HUES48 (cell line): ENCODE measurements around the gene PLAC1.

ENCODE experiments used
- H3K27ac ChIP-seq: one replicate; pipeline ENCODE4 v1.7.0; 2013; ENCODE audit warnings: low read depth, low read length, inconsistent platforms
- H3K27me3 ChIP-seq: 2 replicates; pipeline ENCODE4 v1.6.1; 2013; ENCODE audit warnings: mild to moderate bottlenecking, low read length; ENCODE audit not compliant: control insufficient read depth, insufficient read depth
- H3K36me3 ChIP-seq: 2 replicates; pipeline ENCODE4 v1.6.1; 2013; ENCODE audit warnings: low read length; ENCODE audit not compliant: control insufficient read depth, insufficient read depth
- H3K4me1 ChIP-seq: 2 replicates; pipeline ENCODE4 v1.6.1; 2013; ENCODE audit warnings: mild to moderate bottlenecking, low read length; ENCODE audit not compliant: control insufficient read depth, insufficient read depth
- H3K4me3 ChIP-seq: 2 replicates; pipeline ENCODE4 v1.5.1; 2013; ENCODE audit warnings: mild to moderate bottlenecking, low read depth, low read length
- H3K9ac ChIP-seq: 2 replicates; pipeline ENCODE4 v1.6.1; 2013; ENCODE audit warnings: mild to moderate bottlenecking, low read depth, low read length, moderate library complexity
- H3K9me3 ChIP-seq: 2 replicates; pipeline ENCODE4 v1.6.1; 2013; ENCODE audit warnings: low read length; ENCODE audit not compliant: control insufficient read depth, insufficient read depth

The PLAC1 gene

DNA sequence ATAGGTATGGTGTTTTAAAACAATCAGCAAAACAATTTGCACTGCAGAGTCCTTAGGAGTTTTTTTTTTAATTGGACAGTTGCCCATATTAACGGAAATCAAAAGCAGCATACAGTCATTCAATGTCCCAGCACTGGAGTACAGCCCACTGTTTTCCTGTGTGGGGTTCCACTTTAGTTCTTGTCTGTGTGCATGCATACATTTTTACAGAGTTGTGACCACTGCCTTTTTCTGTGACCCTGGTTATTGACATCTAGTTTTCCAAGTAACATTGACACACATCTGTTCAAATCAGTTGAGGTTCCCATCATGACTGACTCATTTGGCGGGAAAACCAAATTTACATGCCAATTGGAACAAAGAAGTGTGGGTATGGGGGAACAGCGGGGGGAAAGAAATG, 115.0 kb downstream of the PLAC1 start:
- Histone ChIP-seq H3K9me3 (no peaks in the 10 kb centered on the region), H3K36me3 (no peaks in the 10 kb centered on the region), H3K9ac (0 out of 2 replicates have a peak overlapping the region, but pooled peaks have one; percentile 12), H3K4me3 (0 out of 2 replicates have a peak overlapping the region, but pooled peaks have one; percentile 13), H3K27me3 (peaks cover 44% of the 10 kb centered on the region), H3K27ac (peak overlapping the region; percentile 66), H3K4me1 (peaks cover 58% of the 10 kb centered on the region)

DNA sequence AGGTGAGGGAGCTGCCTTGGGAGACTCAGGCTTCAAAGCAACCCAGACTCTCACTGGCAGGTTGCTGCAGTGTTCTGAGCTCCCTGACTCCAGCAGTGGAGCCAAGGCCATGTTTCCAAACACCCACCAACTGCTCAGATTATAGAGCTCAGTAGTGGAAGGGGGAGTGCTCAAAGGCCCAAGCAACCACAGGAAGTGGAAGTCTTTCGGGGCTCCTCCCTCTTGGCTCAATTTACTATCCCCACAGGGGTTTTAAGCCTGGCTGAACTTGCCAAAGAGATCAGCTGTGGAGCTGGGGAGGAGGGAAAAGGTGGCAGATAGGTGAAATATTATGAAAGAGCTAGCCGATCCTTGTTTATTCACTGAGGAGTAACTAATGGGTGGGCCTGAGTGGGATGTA, 115.8 kb downstream of the PLAC1 start:
- H3K9ac ChIP-seq: no peak overlapping the region

DNA sequence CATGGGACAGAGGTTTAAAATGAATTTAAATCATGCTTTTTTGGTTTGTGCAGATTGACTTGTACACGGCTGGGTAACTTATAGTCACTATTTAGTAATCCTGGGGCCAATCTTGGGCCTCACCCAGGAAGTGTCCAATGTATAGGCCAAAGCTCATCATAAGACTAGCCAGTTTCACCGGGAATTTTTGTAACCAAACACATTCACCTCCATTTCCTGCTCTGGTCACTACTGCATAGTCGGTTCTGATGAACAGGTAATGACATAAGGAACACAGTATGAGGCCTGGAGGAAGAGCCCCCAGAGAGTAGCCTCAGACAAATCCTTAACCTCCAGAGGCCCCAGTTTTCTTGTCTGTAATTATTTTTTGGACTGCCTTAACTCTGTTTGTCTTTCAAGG, 116.4 kb downstream of the PLAC1 start:
- Histone ChIP-seq H3K27me3 (peaks cover 30% of the 10 kb centered on the region), H3K9ac (no peak overlapping the region), H3K4me3 (no peak overlapping the region), H3K36me3 (no peaks in the 10 kb centered on the region), H3K4me1 (peaks cover 50% of the 10 kb centered on the region), H3K27ac (no peak overlapping the region), H3K9me3 (no peaks in the 10 kb centered on the region)

More for the DNA sequence above, 115.8 kb downstream of the PLAC1 start:
- Histone ChIP-seq H3K27me3 (peaks cover 36% of the 10 kb centered on the region), H3K36me3 (no peaks in the 10 kb centered on the region), H3K4me1 (peaks cover 50% of the 10 kb centered on the region), H3K9me3 (no peaks in the 10 kb centered on the region), H3K27ac (peak overlapping the region; percentile 21), H3K4me3 (no peak overlapping the region)

DNA sequence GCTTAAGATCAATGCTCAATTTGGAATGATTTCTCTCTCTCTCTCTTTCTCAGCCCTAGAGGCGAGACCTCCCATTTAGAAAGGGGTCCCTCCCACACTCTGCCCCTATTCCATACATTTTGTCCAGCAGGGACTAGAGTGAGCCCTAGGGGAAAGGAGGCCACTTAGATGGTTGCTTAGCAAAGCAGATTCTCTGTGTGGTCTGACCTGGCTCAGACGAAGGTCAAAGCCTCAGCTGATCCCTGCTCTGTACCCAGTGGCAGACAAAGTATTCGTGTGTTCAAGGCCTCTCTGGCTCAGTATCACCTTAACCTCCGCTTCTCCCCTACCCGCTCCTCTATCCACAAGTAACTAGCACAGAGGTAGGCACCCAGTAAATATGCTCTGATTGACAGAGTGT, 120.0 kb downstream of the PLAC1 start:
- Histone ChIP-seq H3K27ac (no peak overlapping the region), H3K36me3 (no peaks in the 10 kb centered on the region)

DNA sequence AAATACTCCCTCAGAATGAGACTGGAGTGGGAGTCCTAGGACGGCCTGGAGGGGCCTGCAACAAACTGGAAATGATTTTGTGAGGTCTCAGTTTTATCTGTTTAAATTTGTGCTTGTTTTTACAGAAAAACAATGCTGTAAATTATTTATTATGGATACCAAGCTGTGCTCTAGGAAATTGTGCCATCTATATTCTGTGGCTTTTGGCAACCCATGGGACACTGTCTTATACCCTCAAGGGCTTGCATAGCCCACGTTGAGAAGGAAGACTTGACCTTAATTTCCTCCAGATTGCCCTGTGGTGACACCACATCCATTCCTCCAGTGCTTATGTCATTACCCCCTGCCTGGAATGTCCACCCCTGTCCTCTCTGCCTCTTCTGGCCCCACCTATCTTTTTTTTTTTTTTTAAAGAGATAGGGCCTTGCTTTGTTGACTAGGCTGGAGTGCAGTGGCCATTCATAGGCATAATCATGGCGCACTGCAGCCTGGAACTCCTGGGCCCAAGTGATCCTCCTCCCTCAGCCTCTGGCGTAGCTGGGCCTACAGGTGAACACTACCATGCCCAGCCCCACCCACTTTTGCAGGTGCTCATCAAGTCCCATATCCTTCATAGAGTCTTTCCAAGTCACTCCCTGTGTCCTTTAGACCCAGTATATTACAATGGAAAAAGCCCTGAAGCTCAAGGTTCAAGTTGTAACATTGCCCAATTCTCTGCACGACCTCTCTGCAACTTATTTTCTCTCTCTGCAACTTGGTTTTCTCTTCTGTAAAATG, 120.9 kb downstream of the PLAC1 start:
- peaks cover 17% of the 10 kb centered on the region for H3K27me3 ChIP-seq
- no peak overlapping the region for H3K9ac ChIP-seq
- H3K4me3 ChIP-seq: no peak overlapping the region
- H3K27ac ChIP-seq: peak overlapping the region; percentile 67
- H3K9me3 ChIP-seq: no peaks in the 10 kb centered on the region
- H3K36me3 ChIP-seq: no peaks in the 10 kb centered on the region
- peaks cover 27% of the 10 kb centered on the region for H3K4me1 ChIP-seq

More for the DNA sequence above, 120.0 kb downstream of the PLAC1 start:
- Histone ChIP-seq H3K4me3 (no peak overlapping the region), H3K9me3 (no peaks in the 10 kb centered on the region), H3K4me1 (peaks cover 30% of the 10 kb centered on the region), H3K27me3 (peaks cover 16% of the 10 kb centered on the region), H3K9ac (no peak overlapping the region)

- H3K36me3 ChIP-seq: no peaks in the 10 kb centered on the region
- no peak overlapping the region for H3K9ac ChIP-seq
- no peak overlapping the region for H3K4me3 ChIP-seq
- no peak overlapping the region for H3K27ac ChIP-seq
- no peaks in the 10 kb centered on the region for H3K9me3 ChIP-seq
- H3K4me1 ChIP-seq: peaks cover 30% of the 10 kb centered on the region
- H3K27me3 ChIP-seq: peaks cover 27% of the 10 kb centered on the region
These were observed 124.3 kb downstream of the PLAC1 start for GRCh38 chrX:134533952-134534351.

DNA sequence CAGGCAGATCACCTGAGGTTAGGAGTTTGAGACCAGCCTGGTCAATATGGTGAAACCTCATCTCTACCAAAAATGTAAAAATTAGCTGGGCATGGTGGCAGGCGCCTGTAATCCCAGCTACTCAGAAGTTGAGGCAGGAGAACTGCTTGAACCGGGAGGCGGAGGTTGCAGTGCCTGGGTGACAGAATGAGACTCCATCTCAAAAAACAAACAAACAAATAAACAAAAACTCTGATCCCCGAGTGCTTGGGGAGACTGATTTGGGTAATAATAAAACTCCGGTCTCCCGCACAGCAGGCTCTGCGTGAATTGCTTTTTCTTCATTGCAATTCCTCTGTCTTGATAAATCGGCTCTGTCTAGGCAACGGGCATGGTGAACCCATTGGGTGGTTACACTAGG, 124.9 kb downstream of the PLAC1 start:
- H3K4me3 ChIP-seq: no peak overlapping the region
- no peak overlapping the region for H3K9ac ChIP-seq
- no peaks in the 10 kb centered on the region for H3K9me3 ChIP-seq
- peaks cover 33% of the 10 kb centered on the region for H3K4me1 ChIP-seq
- peaks cover 27% of the 10 kb centered on the region for H3K27me3 ChIP-seq
- H3K36me3 ChIP-seq: no peaks in the 10 kb centered on the region
- H3K27ac ChIP-seq: no peak overlapping the region

- no peaks in the 10 kb centered on the region for H3K36me3 ChIP-seq
- H3K27ac ChIP-seq: no peak overlapping the region
- H3K27me3 ChIP-seq: peaks cover 27% of the 10 kb centered on the region
- H3K4me1 ChIP-seq: peaks cover 26% of the 10 kb centered on the region
- no peak overlapping the region for H3K4me3 ChIP-seq
- H3K9me3 ChIP-seq: no peaks in the 10 kb centered on the region
- no peak overlapping the region for H3K9ac ChIP-seq
These were observed 127.4 kb downstream of the PLAC1 start for GRCh38 chrX:134530845-134531244.

DNA sequence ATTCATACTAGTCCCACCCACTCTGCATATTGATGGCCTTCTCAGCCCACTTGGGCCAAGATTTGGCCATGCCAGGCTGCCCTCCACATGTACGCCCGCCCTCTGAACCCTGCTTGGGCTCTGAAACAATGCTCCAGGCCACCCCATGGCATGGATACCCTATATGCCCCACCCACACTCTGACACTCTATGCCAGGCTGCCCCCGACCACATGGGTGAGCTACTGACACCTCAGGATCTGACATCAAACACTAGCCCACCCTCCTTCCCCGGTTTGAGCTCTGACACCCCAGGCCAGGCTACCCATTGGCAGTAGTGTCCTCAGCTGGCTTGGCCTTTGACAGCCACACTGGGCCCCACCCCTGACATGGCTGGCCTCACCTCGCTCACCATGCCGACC, 128.8 kb downstream of the PLAC1 start:
- peaks cover 19% of the 10 kb centered on the region for H3K27me3 ChIP-seq
- H3K4me1 ChIP-seq: peaks cover 26% of the 10 kb centered on the region
- no peak overlapping the region for H3K9ac ChIP-seq
- no peak overlapping the region for H3K4me3 ChIP-seq
- H3K36me3 ChIP-seq: no peaks in the 10 kb centered on the region
- H3K27ac ChIP-seq: no peak overlapping the region
- no peaks in the 10 kb centered on the region for H3K9me3 ChIP-seq

GRCh38 chrX:134528960-134529359, 129.3 kb downstream of the PLAC1 start:
- H3K36me3 ChIP-seq: no peaks in the 10 kb centered on the region
- H3K9ac ChIP-seq: no peak overlapping the region
- H3K27me3 ChIP-seq: peaks cover 14% of the 10 kb centered on the region
- no peak overlapping the region for H3K27ac ChIP-seq
- no peak overlapping the region for H3K4me3 ChIP-seq
- peaks cover 23% of the 10 kb centered on the region for H3K4me1 ChIP-seq
- H3K9me3 ChIP-seq: no peaks in the 10 kb centered on the region

- Histone ChIP-seq H3K4me3 (no peak overlapping the region), H3K36me3 (no peaks in the 10 kb centered on the region), H3K27me3 (peaks cover under 1% of the 10 kb centered on the region), H3K4me1 (peaks cover 6% of the 10 kb centered on the region), H3K9ac (no peak overlapping the region), H3K9me3 (no peaks in the 10 kb centered on the region), H3K27ac (no peak overlapping the region)
These were observed 131.9 kb downstream of the PLAC1 start for GRCh38 chrX:134526399-134526798.
